ENCODE measurements around the gene RPL13. TPM values are rescaled to one million over a fixed set of nuclear protein-coding genes. Genes with fewer than 3 reads are reported as not detected.
"Not testable (repeated sequence)": the region's sequence is repeated elsewhere in the genome, so short reads cannot be mapped to it uniquely, and the experiment has no call there.

RPL13 gene
- total RNA-seq, 1 donor from 2014 or later, result 1,029 TPM

- ATAC-seq; intact Hi-C loops (cut with micrococcal nuclease); DNase-seq: not testable (repeated sequence)
Observed at GRCh38 chr16:89587676-89588075, 27.2 kb downstream of the RPL13 start.

DNA sequence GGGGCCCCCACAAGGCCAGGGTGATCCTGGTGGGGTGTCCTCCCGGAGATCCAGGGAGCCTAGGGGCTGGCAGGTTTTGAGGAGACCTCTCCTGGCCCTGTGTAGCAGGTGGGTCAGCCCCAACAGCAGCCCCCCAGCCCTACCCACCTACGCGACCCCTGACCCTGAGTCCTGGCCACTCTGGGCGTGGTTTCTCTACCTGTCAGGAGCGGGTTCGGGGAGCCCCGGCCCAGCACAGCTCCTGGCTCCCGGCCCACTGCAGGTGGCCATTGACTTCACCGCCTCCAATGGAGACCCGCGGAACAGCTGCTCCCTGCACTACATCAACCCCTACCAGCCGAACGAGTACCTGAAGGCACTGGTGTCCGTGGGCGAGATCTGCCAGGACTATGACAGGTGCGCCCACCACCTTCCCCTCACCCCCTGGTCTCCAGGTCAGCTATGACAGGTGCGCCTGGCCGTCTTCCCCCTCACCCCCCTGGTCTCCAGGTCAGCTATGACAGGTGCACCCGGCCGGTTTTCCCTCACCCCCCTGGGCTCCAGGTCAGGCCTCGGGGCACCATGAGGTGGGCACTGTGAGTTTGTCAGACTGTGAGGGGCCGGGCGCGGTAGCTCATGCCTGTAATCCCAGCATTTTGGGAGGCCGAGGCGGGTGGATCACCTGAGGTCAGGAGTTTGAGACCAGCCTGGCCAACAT lies 28.1 kb downstream of the RPL13 start:
- intact Hi-C loops (cut with micrococcal nuclease), result no loop called here
- ATAC-seq (no peak), DNase-seq (no peak)

DNA sequence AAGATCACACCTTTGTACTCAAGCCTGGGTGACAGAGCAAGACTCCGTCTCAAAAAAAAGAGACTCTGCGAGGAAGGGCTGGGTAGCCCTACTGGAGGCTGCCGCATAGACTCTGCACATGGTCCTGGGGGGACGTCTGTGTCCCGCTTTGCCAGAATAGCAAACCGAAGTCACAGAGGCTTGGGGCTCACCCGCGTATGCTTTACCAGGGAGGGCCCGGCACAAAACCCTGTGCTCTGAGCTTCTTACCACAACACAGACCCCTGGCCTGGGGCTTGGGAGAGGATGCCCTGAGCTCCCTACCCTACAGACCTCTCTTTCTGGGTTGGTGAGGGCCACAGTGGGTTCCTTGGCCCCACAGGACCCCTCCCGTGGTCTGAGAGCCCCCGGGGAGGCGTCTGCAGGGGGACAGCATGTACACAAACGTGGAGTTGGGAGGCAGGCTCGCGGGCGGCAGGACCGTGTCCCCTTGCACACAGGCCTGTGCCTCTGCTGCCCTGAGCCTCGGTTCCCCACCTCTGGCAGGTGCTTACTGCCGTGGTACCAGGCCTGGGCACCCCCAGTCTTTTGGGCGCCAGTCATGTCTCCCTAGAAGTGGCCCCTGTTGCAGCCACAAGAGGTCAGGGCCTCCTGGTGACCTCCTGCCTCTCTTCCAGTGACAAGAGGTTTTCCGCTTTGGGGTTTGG lies 28.9 kb downstream of the RPL13 start:
- ATAC-seq (no peak), DNase-seq (no peak)
- intact Hi-C loops (cut with micrococcal nuclease), result no loop called here

GRCh38 chr16:89593841-89594240 lies 33.4 kb downstream of the RPL13 start:
- ATAC-seq (no peak), DNase-seq (no peak)
- intact Hi-C loops (cut with micrococcal nuclease), result no loop called here

GRCh38 chr16:89595330-89596060 lies 35.0 kb downstream of the RPL13 start:
- ATAC-seq (no peak), DNase-seq (no peak)
- intact Hi-C loops (cut with micrococcal nuclease), result no loop called here

- no peak for DNase-seq
- no peak for ATAC-seq
- intact Hi-C loops (cut with micrococcal nuclease), result no loop called here
Observed at GRCh38 chr16:89596061-89596689, 35.7 kb downstream of the RPL13 start.

- ATAC-seq, result no peak
- intact Hi-C loops (cut with micrococcal nuclease), result no loop called here
Observed at GRCh38 chr16:89596957-89597649, 36.6 kb downstream of the RPL13 start.

GRCh38 chr16:89598199-89598598 lies 37.7 kb downstream of the RPL13 start:
- intact Hi-C loops (cut with micrococcal nuclease), result no loop called here
- no peak for ATAC-seq
- no peak for DNase-seq

More at GRCh38 chr16:89596957-89597649, 36.6 kb downstream of the RPL13 start:
- DNase-seq, result no peak

DNA sequence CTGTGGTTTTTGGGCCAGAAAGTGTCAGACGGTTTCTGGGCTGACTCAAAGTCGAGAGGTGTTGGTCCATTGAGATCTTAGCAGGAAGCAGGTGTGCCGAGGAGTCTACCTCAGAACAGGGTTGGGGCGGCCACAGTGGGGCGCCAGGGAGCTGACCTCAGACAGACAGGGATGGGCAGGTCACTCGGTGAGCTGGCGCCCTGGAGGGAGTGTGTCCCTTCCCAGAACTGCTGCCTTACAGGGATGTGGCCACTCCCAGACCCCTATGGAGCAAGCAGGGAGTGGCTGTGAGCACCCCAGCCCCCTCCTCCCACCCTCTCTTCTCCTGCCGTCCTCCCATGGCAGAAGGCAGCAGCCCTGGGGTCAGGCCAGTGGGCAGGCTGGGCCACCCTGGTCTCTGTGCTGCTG lies 39.0 kb downstream of the RPL13 start:
- intact Hi-C loops (cut with micrococcal nuclease), result no loop called here
- ATAC-seq, result no peak
- DNase-seq, result no peak

GRCh38 chr16:89599902-89600301 lies 39.4 kb downstream of the RPL13 start:
- no peak for ATAC-seq
- intact Hi-C loops (cut with micrococcal nuclease), result no loop called here
- DNase-seq, result no peak

GRCh38 chr16:89600427-89600826 lies 39.9 kb downstream of the RPL13 start:
- intact Hi-C loops (cut with micrococcal nuclease), result no loop called here
- ATAC-seq, result no peak
- DNase-seq, result no peak

GRCh38 chr16:89600956-89601355 lies 40.5 kb downstream of the RPL13 start:
- intact Hi-C loops (cut with micrococcal nuclease), result no loop called here
- ATAC-seq, result no peak
- DNase-seq, result no peak

DNA sequence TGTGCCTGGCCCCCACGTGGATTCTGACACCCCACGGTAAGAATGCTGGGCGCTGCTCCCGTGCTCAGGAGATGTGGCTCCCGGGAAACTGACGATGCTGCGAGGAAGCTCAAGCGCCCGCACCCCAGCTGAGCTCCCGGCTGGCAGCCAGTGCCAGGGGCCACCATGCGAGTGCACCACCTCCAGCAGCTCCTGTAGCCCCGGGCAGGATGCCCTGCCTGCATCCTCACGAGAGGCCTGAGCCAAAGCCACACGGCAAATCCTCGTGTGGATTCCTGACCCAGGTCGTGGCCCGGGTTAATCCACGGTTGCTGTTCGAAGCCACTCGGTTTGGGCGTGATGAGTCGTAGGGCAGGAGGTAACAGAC lies 41.4 kb downstream of the RPL13 start:
- ATAC-seq (no peak), DNase-seq (no peak)
- intact Hi-C loops (cut with micrococcal nuclease), result no loop called here

DNA sequence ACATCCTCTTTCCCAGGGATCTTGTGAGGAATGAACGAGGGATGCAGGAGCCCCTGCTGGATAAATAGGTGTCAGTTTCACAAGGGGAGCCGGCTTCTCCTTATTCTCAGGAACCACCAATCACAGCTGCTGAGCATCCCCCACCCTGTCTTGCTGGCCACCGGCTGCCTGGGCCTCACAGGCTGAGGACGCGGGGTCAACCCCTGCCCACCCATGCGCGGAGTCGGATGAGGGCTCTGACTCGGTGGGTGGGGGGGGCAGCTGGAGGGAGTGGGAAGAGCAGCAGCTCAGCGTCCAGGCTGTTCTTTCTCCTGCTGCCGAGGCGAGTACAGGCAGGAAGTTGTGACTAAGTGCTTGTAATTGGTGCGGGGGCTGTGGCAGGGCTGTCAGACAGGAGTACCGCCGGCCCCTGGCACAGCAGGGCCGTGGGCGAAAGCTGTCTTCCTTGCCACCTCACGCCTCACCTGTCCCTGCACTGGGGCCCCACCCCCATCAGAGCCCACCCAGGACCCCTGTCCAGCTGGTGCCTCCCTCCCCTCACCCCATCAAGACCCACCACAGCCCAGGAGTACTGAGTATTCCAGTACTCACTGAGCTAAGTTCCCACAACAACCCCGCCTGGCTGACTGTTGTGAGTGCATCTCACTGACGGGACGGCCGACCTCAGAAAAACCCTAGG lies 41.9 kb downstream of the RPL13 start:
- intact Hi-C loops (cut with micrococcal nuclease), result no loop called here
- peak; percentile 12 for ATAC-seq
- no peak for DNase-seq

- DNase-seq (no peak), ATAC-seq (no peak)
- intact Hi-C loops (cut with micrococcal nuclease), result no loop called here
Observed at GRCh38 chr16:89602952-89603590, 42.6 kb downstream of the RPL13 start.

- DNase-seq (no peak), ATAC-seq (no peak)
- intact Hi-C loops (cut with micrococcal nuclease), result no loop called here
Observed at GRCh38 chr16:89604764-89605163, 44.3 kb downstream of the RPL13 start.

- DNase-seq (no peak), ATAC-seq (no peak)
- intact Hi-C loops (cut with micrococcal nuclease), result no loop called here
Observed at GRCh38 chr16:89605186-89605970, 44.9 kb downstream of the RPL13 start.

GRCh38 chr16:89606006-89606405 lies 45.5 kb downstream of the RPL13 start:
- intact Hi-C loops (cut with micrococcal nuclease), result no loop called here
- DNase-seq (no peak), ATAC-seq (no peak)

All from left ventricle myocardium superior (tissue), 1 donor.